HCT116 (cell line): Measurements from ENCODE around the gene CXCL5.

Source experiments
- ATF3 ChIP-seq: IDR thresholded peaks from 2 replicates; pipeline ENCODE4 v1.6.1; 2012
- CTCF ChIP-seq, 3 experiments: fragments of 200-600 bp in 1 of 3; sonication (generic) in 1 of 3; IDR thresholded peaks in 2 of 3; conservative IDR thresholded peaks in 1 of 3; 2 replicates each; pipeline ENCODE4 v1.5.1; 2012 to 2017; ENCODE audit warnings: low read depth in 2 of 3, low read length in 2 of 3, antibody characterized with exemption in 1 of 3, borderline replicate concordance in 1 of 3, control low read depth in 1 of 3, mild to moderate bottlenecking in 1 of 3, mixed read lengths in 1 of 3, mixed run types in 1 of 3, moderate library complexity in 1 of 3; ENCODE audit not compliant: insufficient read depth in 1 of 3
- EZH2 ChIP-seq: fragments of 200-600 bp; sonication (generic); IDR thresholded peaks from 2 replicates; pipeline ENCODE4 v1.6.1; 2017; ENCODE audit warnings: antibody characterized with exemption, mixed run types
- EZH2phosphoT487 ChIP-seq: fragments of 200-600 bp; IDR thresholded peaks from 2 replicates; pipeline ENCODE4 v1.6.1; 2018; ENCODE audit warnings: antibody characterized with exemption, borderline replicate concordance
- FOSL1 ChIP-seq: IDR thresholded peaks from 2 replicates; pipeline ENCODE4 v1.6.1; 2012; ENCODE audit warnings: low read depth
- JUND ChIP-seq: IDR thresholded peaks from 2 replicates; pipeline ENCODE4 v1.6.1; 2012
- MAX ChIP-seq: IDR thresholded peaks from 2 replicates; pipeline ENCODE4 v1.6.1; 2012
- POLR2A ChIP-seq: IDR thresholded peaks from 2 replicates; pipeline ENCODE4 v1.7.0; 2011; ENCODE audit warnings: borderline replicate concordance; ENCODE audit not compliant: insufficient read depth, insufficient read length; ENCODE audit errors: extremely low read depth
- POLR2AphosphoS5 ChIP-seq: IDR thresholded peaks from 2 replicates; pipeline ENCODE4 v1.6.1; 2011; ENCODE audit warnings: mild to moderate bottlenecking, low read depth, low read length, moderate library complexity
- SIN3A ChIP-seq: IDR thresholded peaks from 2 replicates; pipeline ENCODE4 v1.6.1; 2012; ENCODE audit warnings: low read depth
- YY1 ChIP-seq: IDR thresholded peaks from 2 replicates; pipeline ENCODE4 v1.6.1; 2011; ENCODE audit warnings: low read length, low read depth, moderate library complexity, mild to moderate bottlenecking; ENCODE audit not compliant: insufficient replicate concordance; ENCODE audit errors: extremely low read depth
- ZNF274 ChIP-seq: fragments of 200-500 bp; sonication (Bioruptor generic); IDR thresholded peaks from 2 replicates; pipeline ENCODE4 v1.6.1; 2014; ENCODE audit warnings: mild to moderate bottlenecking, low read depth, low read length, inconsistent platforms

GRCh38 chr4:74033739-74034138 is 35.3 kb upstream of the CXCL5 start:
- no peak for TF ChIP-seq POLR2A
- no peak for TF ChIP-seq CTCF (IDR thresholded peaks at IDR 0.05 in 2 of 3, conservative IDR thresholded peaks at IDR 0.05 in 1 of 3; ENCODE audit: borderline replicate concordance in 1 of 3, insufficient read depth in 1 of 3, low read depth in 2 of 3, low read length in 2 of 3)
- TF ChIP-seq ZNF274 = no peak
- no peak for TF ChIP-seq MAX
- no peak for TF ChIP-seq ATF3
- no peak for TF ChIP-seq POLR2AphosphoS5
- no peak for TF ChIP-seq FOSL1
- no peak for TF ChIP-seq EZH2
- no peak for TF ChIP-seq EZH2phosphoT487
- no peak for TF ChIP-seq JUND
- TF ChIP-seq YY1 = no peak
- TF ChIP-seq SIN3A = no peak
